GM10266 (cell line): Measurements from ENCODE around the gene ERP27.

ENCODE experiments used
- DNase-seq: peaks from one replicate; pipeline ENCODE4 v3.0.0; 2012; ENCODE audit errors: extremely low spot score
- CTCF ChIP-seq: IDR thresholded peaks from 2 replicates; pipeline ENCODE4 v1.5.1; 2012; ENCODE audit warnings: mild to moderate bottlenecking, low read depth; ENCODE audit not compliant: control insufficient read depth, insufficient read depth; ENCODE audit errors: missing control alignments

Gene ERP27

DNA sequence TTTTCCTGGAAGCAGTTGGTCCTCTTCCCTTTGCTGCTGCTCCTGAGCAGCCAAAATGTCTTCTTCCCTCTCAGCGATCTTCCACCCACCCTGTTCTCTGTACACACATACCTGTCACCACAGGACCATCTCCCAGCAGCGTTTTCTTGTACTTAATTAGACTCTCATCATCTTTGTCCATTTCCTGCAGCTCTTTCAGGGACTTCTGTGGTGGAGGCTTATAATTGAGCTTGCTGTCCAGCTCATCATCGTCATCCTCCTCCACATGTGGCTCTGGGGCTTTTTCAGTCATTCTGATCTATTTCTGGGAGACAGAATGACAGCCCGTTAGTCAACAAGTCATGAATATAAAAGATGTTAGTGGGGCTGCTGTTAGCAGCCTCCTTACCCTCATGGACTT is 12.1 kb upstream of the ERP27 start:
- TF ChIP-seq CTCF: no peak
- DNase-seq: peak; percentile 13

DNA sequence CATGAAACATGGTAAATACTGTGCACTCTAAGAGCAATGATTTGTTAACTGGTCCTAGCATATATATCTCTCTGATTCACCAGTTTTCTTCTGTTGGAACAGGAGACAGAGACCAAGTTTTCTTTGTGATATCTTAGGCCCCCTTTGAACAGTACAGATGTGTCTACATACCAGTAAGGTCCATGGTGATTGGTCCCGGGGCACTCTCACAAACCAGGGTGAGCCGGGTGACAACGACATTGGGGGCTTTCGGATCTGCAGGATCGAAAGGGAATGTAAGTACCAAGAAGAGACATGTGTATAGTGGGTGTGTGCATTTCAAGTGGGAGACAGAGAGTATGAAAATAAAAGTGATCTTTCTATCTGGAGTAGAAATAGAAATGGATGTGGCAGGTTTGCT is 11.3 kb upstream of the ERP27 start:
- no peak for TF ChIP-seq CTCF
- no peak for DNase-seq

DNA sequence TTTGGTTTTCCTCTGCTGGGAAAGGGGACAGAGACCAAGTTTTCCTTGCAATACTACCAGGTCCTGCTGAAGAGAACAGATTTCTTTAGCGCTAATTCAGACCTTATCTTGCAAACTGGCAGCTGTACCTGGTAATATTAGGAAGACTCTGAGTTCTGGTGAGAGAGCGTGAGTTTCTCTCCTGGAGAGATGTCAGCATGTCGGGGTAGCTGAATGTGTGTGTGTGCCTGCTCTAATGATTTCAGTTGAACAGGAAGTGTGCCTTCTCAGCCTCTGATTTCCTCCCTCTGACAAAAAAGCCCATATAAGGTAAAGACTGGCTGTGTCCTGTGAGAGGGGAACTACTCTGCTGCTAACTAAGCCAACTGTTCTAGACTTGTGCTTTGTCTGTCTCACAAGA is 10.3 kb upstream of the ERP27 start:
- DNase-seq: peak; percentile 67
- TF ChIP-seq CTCF: no peak

DNA sequence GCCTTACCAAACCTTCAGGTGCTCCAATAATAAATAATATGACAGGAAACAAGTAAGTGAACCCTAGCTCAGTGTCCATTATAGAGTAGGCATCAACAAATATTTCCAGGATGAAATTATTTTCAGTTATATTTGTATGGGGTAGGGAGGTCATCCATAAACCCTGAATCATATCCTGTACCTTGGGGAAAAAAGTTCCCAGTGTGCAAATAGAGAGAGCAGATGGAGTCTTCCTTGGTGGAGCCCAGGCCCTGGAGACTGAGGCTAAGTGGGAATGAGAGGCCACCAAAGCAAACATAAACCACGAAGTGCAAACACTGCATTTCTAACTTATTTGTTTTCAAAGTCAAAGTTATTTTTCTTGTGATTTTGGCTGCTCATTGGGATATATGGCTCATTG is 8.5 kb upstream of the ERP27 start:
- no peak for DNase-seq

GRCh38 chr12:14946162-14946561 is 7.8 kb upstream of the ERP27 start:
- no peak for DNase-seq
- no peak for TF ChIP-seq CTCF

More for the DNA sequence above, 8.5 kb upstream of the ERP27 start:
- no peak for TF ChIP-seq CTCF

DNA sequence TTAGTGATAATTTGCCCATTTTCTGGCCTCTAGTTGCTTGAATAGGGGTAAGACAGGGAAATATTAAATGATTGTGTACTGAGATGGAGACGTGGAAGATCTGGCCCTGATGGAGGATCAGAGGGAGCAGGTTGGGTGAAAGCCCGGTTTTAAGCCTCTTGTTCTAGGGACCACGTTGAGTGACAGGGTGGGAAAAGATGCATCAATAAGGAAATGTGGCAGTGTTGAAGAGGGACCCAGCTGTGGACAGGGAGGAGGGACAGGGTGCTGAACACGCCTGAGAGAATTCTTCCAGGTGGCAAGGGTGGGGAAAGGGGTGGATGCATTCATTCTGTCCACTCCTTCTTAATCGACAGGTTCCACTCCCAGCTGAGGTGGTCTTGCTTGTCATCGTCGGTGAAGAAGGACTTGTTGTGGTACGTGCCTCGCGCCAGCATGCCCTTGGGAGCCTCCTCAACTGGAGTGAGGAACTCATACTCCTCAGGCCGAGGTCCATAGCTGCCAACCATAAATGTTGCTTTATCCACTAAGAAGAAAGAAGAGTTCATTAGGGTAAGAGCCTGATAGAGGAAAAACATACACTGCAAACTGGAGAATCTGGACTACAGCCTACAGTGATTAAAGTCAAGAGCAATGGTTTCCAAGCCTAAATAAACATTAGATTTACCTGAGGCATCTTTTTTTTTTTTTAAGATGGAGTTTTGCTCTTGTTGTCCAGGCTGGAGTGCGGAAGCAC is 4.0 kb upstream of the ERP27 start:
- DNase-seq: no peak
- TF ChIP-seq CTCF: no peak

GRCh38 chr12:14941369-14941768 is 3.0 kb upstream of the ERP27 start:
- DNase-seq: no peak
- TF ChIP-seq CTCF: no peak
